ENCODE results near the gene TTF1.
A peak's percentile ranks its signal among the peaks of the same experiment; 100 is the strongest.

TTF1 gene

GRCh38 chr9:132401824-132402223, 4.8 kb downstream of the TTF1 start:
- Mint-ChIP-seq H3K4me1 (peaks cover 35% of the 10 kb centered on the region), H3K27ac (peak overlapping the region; percentile 47 to 78 (median 75)), H3K9me3 (no peaks in the 10 kb centered on the region)

GRCh38 chr9:132395560-132395959, 11.1 kb downstream of the TTF1 start:
- Mint-ChIP-seq H3K27ac (no peak overlapping the region), H3K27me3 (ENCODE audit: low read depth) (no peaks in the 10 kb centered on the region), H3K36me3 (ENCODE audit: low read depth) (peaks cover 72% of the 10 kb centered on the region), H3K4me3 (no peak overlapping the region), H3K4me1 (no peaks in the 10 kb centered on the region), H3K9me3 (no peaks in the 10 kb centered on the region)
- no peak for TF ChIP-seq CTCF (IDR thresholded peaks at IDR 0.05; ENCODE audit: unreplicated experiment in 3 of 3)

More at GRCh38 chr9:132401824-132402223, 4.8 kb downstream of the TTF1 start:
- no peak for TF ChIP-seq CTCF (IDR thresholded peaks at IDR 0.05; ENCODE audit: unreplicated experiment in 3 of 3)
- H3K4me3 Mint-ChIP-seq: no peak overlapping the region
- peaks cover 59% of the 10 kb centered on the region for H3K36me3 Mint-ChIP-seq (ENCODE audit: low read depth)
- H3K27me3 Mint-ChIP-seq (ENCODE audit: low read depth): peaks cover 2% of the 10 kb centered on the region

- TF ChIP-seq CTCF (IDR thresholded peaks at IDR 0.05; ENCODE audit: unreplicated experiment in 3 of 3): no peak
- no peak overlapping the region for H3K27ac Mint-ChIP-seq
- no peaks in the 10 kb centered on the region for H3K9me3 Mint-ChIP-seq
- no peaks in the 10 kb centered on the region for H3K27me3 Mint-ChIP-seq (ENCODE audit: low read depth)
- no peak overlapping the region for H3K4me3 Mint-ChIP-seq
- no peaks in the 10 kb centered on the region for H3K4me1 Mint-ChIP-seq
- H3K36me3 Mint-ChIP-seq (ENCODE audit: low read depth): peaks cover 75% of the 10 kb centered on the region
Measured at GRCh38 chr9:132391449-132391848, 15.2 kb downstream of the TTF1 start.

GRCh38 chr9:132390966-132391365, 15.7 kb downstream of the TTF1 start:
- Mint-ChIP-seq H3K36me3 (ENCODE audit: low read depth) (peaks cover 75% of the 10 kb centered on the region), H3K9me3 (no peaks in the 10 kb centered on the region), H3K4me3 (no peak overlapping the region), H3K27me3 (ENCODE audit: low read depth) (no peaks in the 10 kb centered on the region), H3K4me1 (no peaks in the 10 kb centered on the region), H3K27ac (no peak overlapping the region)
- no peak for TF ChIP-seq CTCF (IDR thresholded peaks at IDR 0.05; ENCODE audit: unreplicated experiment in 3 of 3)

- no peak for TF ChIP-seq CTCF (IDR thresholded peaks at IDR 0.05; ENCODE audit: unreplicated experiment in 3 of 3)
- peaks cover 82% of the 10 kb centered on the region for H3K36me3 Mint-ChIP-seq (ENCODE audit: low read depth)
- H3K27ac Mint-ChIP-seq: no peak overlapping the region
- no peak overlapping the region for H3K4me3 Mint-ChIP-seq
- H3K27me3 Mint-ChIP-seq (ENCODE audit: low read depth): no peaks in the 10 kb centered on the region
- no peaks in the 10 kb centered on the region for H3K4me1 Mint-ChIP-seq
- H3K9me3 Mint-ChIP-seq: no peaks in the 10 kb centered on the region
Measured at GRCh38 chr9:132387133-132387532, 19.5 kb downstream of the TTF1 start.

- no peak overlapping the region for H3K27ac Mint-ChIP-seq
- H3K4me3 Mint-ChIP-seq: no peak overlapping the region
- H3K27me3 Mint-ChIP-seq (ENCODE audit: low read depth): no peaks in the 10 kb centered on the region
- H3K36me3 Mint-ChIP-seq (ENCODE audit: low read depth): peaks cover 64% of the 10 kb centered on the region
- no peak for TF ChIP-seq CTCF (IDR thresholded peaks at IDR 0.05; ENCODE audit: unreplicated experiment in 3 of 3)
- no peaks in the 10 kb centered on the region for H3K9me3 Mint-ChIP-seq
- H3K4me1 Mint-ChIP-seq: no peaks in the 10 kb centered on the region
Measured at GRCh38 chr9:132384376-132384775, 22.3 kb downstream of the TTF1 start.

Data from nephron (organoid).